Measurements from ENCODE around the gene GPAM.
A peak's percentile ranks its signal among the peaks of the same experiment; 100 is the strongest.

The GPAM gene

DNA sequence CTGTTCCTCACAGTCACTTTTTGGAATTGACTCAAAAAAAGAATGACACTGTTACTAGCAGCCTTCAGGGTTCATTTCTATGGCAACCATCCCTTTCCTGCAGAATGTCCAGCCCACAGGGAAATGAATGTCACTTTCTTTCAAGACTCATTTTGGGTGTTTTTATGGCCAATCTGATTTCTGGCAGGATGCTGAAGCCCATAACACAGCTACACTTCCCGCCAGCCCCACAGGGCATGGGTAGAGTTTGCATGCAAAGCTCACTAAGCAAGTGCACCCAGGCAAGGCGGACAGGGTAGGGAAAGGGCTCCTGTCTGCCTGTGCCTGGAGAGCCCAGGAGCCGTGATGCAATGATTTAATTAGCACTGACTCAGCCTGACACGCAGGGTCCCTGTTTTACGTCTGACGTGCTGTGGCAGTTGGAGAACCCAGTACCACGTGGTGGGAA, 26.1 kb upstream of the GPAM start:
- Histone ChIP-seq H2BK5ac (ENCODE audit: low read depth, low read length, poor library complexity) (no peak overlapping the region), H2AFZ (ENCODE audit: insufficient read depth, low read length, poor library complexity) (no peak overlapping the region), H3K4me2 (ENCODE audit: low read length) (no peak overlapping the region), H3K79me2 (ENCODE audit: control insufficient read depth, insufficient read depth, low read length, poor library complexity) (no peaks in the 10 kb centered on the region), H2BK12ac (ENCODE audit: low read length) (no peak overlapping the region), H3K4ac (ENCODE audit: low read depth, low read length) (no peak overlapping the region), H3K27me3 (ENCODE audit: insufficient read depth, low read length) (no peaks in the 10 kb centered on the region), H2BK120ac (ENCODE audit: insufficient read depth, low read length, poor library complexity) (no peak overlapping the region), H3K4me3 (ENCODE audit: low read depth, low read length) (no peak overlapping the region), H3K23ac (ENCODE audit: low read length) (no peak overlapping the region), H3K36me3 (ENCODE audit: control insufficient read depth in 1 of 2, insufficient read depth in 2 of 2, low read length in 2 of 2) (no peaks in the 10 kb centered on the region), H4K8ac (ENCODE audit: low read depth, low read length) (no peak overlapping the region), H3K79me1 (ENCODE audit: low read length) (no peaks in the 10 kb centered on the region), H2AK5ac (ENCODE audit: low read length) (no peak overlapping the region), H4K12ac (ENCODE audit: low read depth, low read length) (no peak overlapping the region), H3K9ac (ENCODE audit: low read length) (no peak overlapping the region), H3K4me1 (ENCODE audit: control insufficient read depth in 1 of 2, insufficient read depth in 2 of 2, low read length in 2 of 2) (no peaks in the 10 kb centered on the region), H3K27ac (ENCODE audit: low read depth, low read length) (no peak overlapping the region), H3K18ac (ENCODE audit: low read length) (no peak overlapping the region), H4K91ac (ENCODE audit: low read depth, low read length) (no peak overlapping the region), H3K9me3 (ENCODE audit: insufficient read depth, low read depth, low read length) (no peaks in the 10 kb centered on the region), H3K14ac (ENCODE audit: low read length) (no peak overlapping the region)
- no CpG with 5 or more reads among the region's 7 CpGs for WGBS (ENCODE audit: extremely low coverage, insufficient coverage, insufficient read length)
- peak; percentile 57 to 68 for DNase-seq

DNA sequence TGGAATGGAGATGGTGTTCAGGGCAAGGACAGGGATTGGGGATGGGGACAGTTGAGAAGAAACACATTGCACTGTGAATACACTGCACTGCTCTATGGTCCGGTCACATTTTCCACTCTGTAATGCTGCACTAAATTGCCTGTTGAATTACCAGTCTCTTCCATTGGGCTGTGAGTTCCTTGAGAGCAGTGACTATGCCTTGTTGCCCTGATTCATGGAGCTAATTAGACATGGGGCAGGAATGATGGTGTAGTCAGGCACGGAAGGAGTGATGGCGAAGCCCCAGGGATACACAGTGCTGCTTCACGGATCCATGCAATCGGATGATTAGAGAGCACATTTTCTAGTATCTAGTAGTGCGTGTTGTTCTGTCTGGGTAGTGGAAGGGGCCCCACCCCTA, 25.4 kb upstream of the GPAM start:
- Histone ChIP-seq H2BK5ac (ENCODE audit: low read depth, low read length, poor library complexity) (no peak overlapping the region), H2BK12ac (ENCODE audit: low read length) (no peak overlapping the region), H3K4me3 (ENCODE audit: low read depth, low read length) (no peak overlapping the region), H3K9me3 (ENCODE audit: insufficient read depth, low read depth, low read length) (no peaks in the 10 kb centered on the region), H4K8ac (ENCODE audit: low read depth, low read length) (no peak overlapping the region), H3K79me2 (ENCODE audit: control insufficient read depth, insufficient read depth, low read length, poor library complexity) (no peaks in the 10 kb centered on the region), H2AFZ (ENCODE audit: insufficient read depth, low read length, poor library complexity) (no peak overlapping the region), H3K27me3 (ENCODE audit: insufficient read depth, low read length) (no peaks in the 10 kb centered on the region), H3K9ac (ENCODE audit: low read length) (no peak overlapping the region), H3K27ac (ENCODE audit: low read depth, low read length) (no peak overlapping the region), H2BK120ac (ENCODE audit: insufficient read depth, low read length, poor library complexity) (no peak overlapping the region), H3K23ac (ENCODE audit: low read length) (no peak overlapping the region), H3K4me1 (ENCODE audit: control insufficient read depth in 1 of 2, insufficient read depth in 2 of 2, low read length in 2 of 2) (no peaks in the 10 kb centered on the region), H3K79me1 (ENCODE audit: low read length) (no peaks in the 10 kb centered on the region), H3K18ac (ENCODE audit: low read length) (no peak overlapping the region), H2AK5ac (ENCODE audit: low read length) (no peak overlapping the region), H4K12ac (ENCODE audit: low read depth, low read length) (no peak overlapping the region), H3K4me2 (ENCODE audit: low read length) (no peak overlapping the region), H3K14ac (ENCODE audit: low read length) (no peak overlapping the region), H3K4ac (ENCODE audit: low read depth, low read length) (no peak overlapping the region), H4K91ac (ENCODE audit: low read depth, low read length) (no peak overlapping the region), H3K36me3 (ENCODE audit: control insufficient read depth in 1 of 2, insufficient read depth in 2 of 2, low read length in 2 of 2) (no peaks in the 10 kb centered on the region)
- DNase-seq, result no peak
- no CpG with 5 or more reads among the region's 6 CpGs for WGBS (ENCODE audit: extremely low coverage, insufficient coverage, insufficient read length)

DNA sequence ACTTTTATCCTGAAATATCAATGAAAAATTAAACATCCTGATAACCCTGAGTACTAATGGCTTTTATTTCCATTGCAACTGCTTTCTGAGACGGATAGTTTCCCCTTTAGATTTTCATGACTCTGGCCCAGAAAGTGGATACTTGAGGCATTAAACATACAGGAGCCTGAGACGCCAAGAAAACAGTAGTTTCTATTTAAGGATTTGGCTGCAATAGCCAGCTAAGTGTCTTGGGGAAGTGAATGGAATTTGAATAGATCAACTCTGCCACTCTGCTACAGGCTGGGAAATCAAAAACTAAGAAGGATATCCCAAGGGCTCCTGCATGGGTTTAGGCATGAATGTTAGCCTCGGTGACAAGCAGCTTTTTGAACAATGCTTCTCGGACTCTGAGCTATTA, 24.7 kb upstream of the GPAM start:
- Histone ChIP-seq H3K4me1 (ENCODE audit: control insufficient read depth in 1 of 2, insufficient read depth in 2 of 2, low read length in 2 of 2) (no peaks in the 10 kb centered on the region), H3K18ac (ENCODE audit: low read length) (no peak overlapping the region), H2BK120ac (ENCODE audit: insufficient read depth, low read length, poor library complexity) (no peak overlapping the region), H3K79me1 (ENCODE audit: low read length) (no peaks in the 10 kb centered on the region), H3K4me2 (ENCODE audit: low read length) (no peak overlapping the region), H4K91ac (ENCODE audit: low read depth, low read length) (no peak overlapping the region), H3K14ac (ENCODE audit: low read length) (no peak overlapping the region), H3K23ac (ENCODE audit: low read length) (no peak overlapping the region), H3K4me3 (ENCODE audit: low read depth, low read length) (no peak overlapping the region), H3K27ac (ENCODE audit: low read depth, low read length) (no peak overlapping the region), H4K8ac (ENCODE audit: low read depth, low read length) (no peak overlapping the region), H3K4ac (ENCODE audit: low read depth, low read length) (no peak overlapping the region), H3K27me3 (ENCODE audit: insufficient read depth, low read length) (no peaks in the 10 kb centered on the region), H2BK12ac (ENCODE audit: low read length) (no peak overlapping the region), H2AFZ (ENCODE audit: insufficient read depth, low read length, poor library complexity) (no peak overlapping the region), H2BK5ac (ENCODE audit: low read depth, low read length, poor library complexity) (no peak overlapping the region), H3K36me3 (ENCODE audit: control insufficient read depth in 1 of 2, insufficient read depth in 2 of 2, low read length in 2 of 2) (no peaks in the 10 kb centered on the region), H3K9me3 (ENCODE audit: insufficient read depth, low read depth, low read length) (no peaks in the 10 kb centered on the region), H3K9ac (ENCODE audit: low read length) (no peak overlapping the region), H4K12ac (ENCODE audit: low read depth, low read length) (no peak overlapping the region), H2AK5ac (ENCODE audit: low read length) (no peak overlapping the region), H3K79me2 (ENCODE audit: control insufficient read depth, insufficient read depth, low read length, poor library complexity) (no peaks in the 10 kb centered on the region)
- no CpG with 5 or more reads among the region's 4 CpGs for WGBS (ENCODE audit: extremely low coverage, insufficient coverage, insufficient read length)
- no peak for DNase-seq

DNA sequence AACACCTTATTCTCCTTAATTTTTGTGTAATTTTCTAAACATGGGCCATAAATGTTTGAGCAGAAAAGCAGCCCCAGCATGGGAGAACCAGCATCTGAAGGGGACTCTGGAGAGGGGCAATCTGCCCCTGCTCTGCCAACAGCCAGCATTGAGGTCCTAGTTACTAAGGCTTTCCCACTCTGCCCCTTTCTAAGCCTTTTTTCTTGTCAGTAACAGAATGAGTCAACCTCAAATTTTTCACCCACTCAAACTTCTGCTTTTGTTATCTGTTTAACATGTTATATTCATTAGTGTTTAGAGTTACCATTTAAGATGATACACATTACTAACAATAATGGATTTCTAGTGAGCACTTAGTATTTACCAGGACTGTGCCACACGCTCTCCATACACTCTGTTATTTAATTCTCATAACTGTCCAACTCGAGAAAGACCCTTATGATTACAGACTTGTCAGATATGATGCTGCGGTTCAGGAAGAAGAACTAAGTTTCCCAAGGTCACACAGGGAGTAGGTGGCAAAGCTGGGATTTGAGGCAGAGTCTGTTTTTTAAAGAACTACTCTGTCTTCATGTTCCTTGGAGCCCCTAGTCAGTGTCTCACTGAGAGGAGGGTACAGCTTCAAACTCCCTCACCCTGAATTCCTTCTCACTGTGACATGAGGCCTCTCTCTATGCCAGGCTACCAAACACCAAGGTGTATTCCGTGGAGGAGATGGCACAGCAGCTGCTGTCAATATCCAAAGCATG, 19.9 kb upstream of the GPAM start:
- no peaks in the 10 kb centered on the region for H3K79me2 ChIP-seq (ENCODE audit: control insufficient read depth, insufficient read depth, low read length, poor library complexity)
- DNase-seq, result no peak
- H3K9ac ChIP-seq (ENCODE audit: low read length), result no peak overlapping the region
- H3K9me3 ChIP-seq (ENCODE audit: insufficient read depth, low read depth, low read length), result no peaks in the 10 kb centered on the region
- H3K23ac ChIP-seq (ENCODE audit: low read length), result no peak overlapping the region
- no peak overlapping the region for H3K18ac ChIP-seq (ENCODE audit: low read length)
- H3K4me1 ChIP-seq (ENCODE audit: control insufficient read depth in 1 of 2, insufficient read depth in 2 of 2, low read length in 2 of 2), result no peaks in the 10 kb centered on the region
- WGBS (ENCODE audit: extremely low coverage, insufficient coverage, insufficient read length), result no CpG with 5 or more reads among the region's 4 CpGs
- no peak overlapping the region for H4K12ac ChIP-seq (ENCODE audit: low read depth, low read length)
- H3K36me3 ChIP-seq (ENCODE audit: control insufficient read depth in 1 of 2, insufficient read depth in 2 of 2, low read length in 2 of 2), result no peaks in the 10 kb centered on the region
- H3K79me1 ChIP-seq (ENCODE audit: low read length), result no peaks in the 10 kb centered on the region
- no peak overlapping the region for H2AFZ ChIP-seq (ENCODE audit: insufficient read depth, low read length, poor library complexity)
- no peak overlapping the region for H2AK5ac ChIP-seq (ENCODE audit: low read length)
- H2BK12ac ChIP-seq (ENCODE audit: low read length), result no peak overlapping the region
- H3K27ac ChIP-seq (ENCODE audit: low read depth, low read length), result no peak overlapping the region
- no peak overlapping the region for H3K14ac ChIP-seq (ENCODE audit: low read length)
- no peak overlapping the region for H2BK5ac ChIP-seq (ENCODE audit: low read depth, low read length, poor library complexity)
- H3K4me3 ChIP-seq (ENCODE audit: low read depth, low read length), result no peak overlapping the region
- no peak overlapping the region for H3K4ac ChIP-seq (ENCODE audit: low read depth, low read length)
- H3K27me3 ChIP-seq (ENCODE audit: insufficient read depth, low read length), result no peaks in the 10 kb centered on the region
- H4K91ac ChIP-seq (ENCODE audit: low read depth, low read length), result no peak overlapping the region
- no peak overlapping the region for H3K4me2 ChIP-seq (ENCODE audit: low read length)
- H4K8ac ChIP-seq (ENCODE audit: low read depth, low read length), result no peak overlapping the region
- H2BK120ac ChIP-seq (ENCODE audit: insufficient read depth, low read length, poor library complexity), result no peak overlapping the region
